Mucosa of descending colon (tissue), 3 donors: ENCODE data around the gene TNS1. TPM values are rescaled to one million over a fixed set of nuclear protein-coding genes. Genes with fewer than 3 reads are reported as not detected.

Source experiments
- ATAC-seq: fragments of 200-7000 bp; cut with Tn5 transposase; one replicate; pipeline ENCODE4 v1.9.1; 2020; ENCODE audit warnings: mild to moderate bottlenecking, moderate library complexity
- DNase-seq, 3 donors: peaks; one replicate each; pipeline ENCODE4 v3.0.0-alpha.2; 2020
- H3K36me3 ChIP-seq: fragments of 200-600 bp; one replicate; pipeline ENCODE4 v1.8.0; 2021; ENCODE audit warnings: low read depth, mild to moderate bottlenecking
- H3K4me1 ChIP-seq: fragments of 200-600 bp; one replicate; pipeline ENCODE4 v1.8.0; 2021; ENCODE audit warnings: low read depth, mild to moderate bottlenecking
- H3K4me3 ChIP-seq: fragments of 200-600 bp; one replicate; pipeline ENCODE4 v1.8.0; 2021; ENCODE audit warnings: mild to moderate bottlenecking
- H3K9me3 ChIP-seq: fragments of 200-600 bp; one replicate; pipeline ENCODE4 v1.8.0; 2021; ENCODE audit warnings: mild to moderate bottlenecking
- CTCF ChIP-seq: fragments of 200-600 bp; IDR thresholded peaks from one replicate; pipeline ENCODE4 v1.8.0; 2022; ENCODE audit warnings: antibody characterized with exemption, mild to moderate bottlenecking
- intact Hi-C, 2 donors: fragments of 100-400 bp; cut with DNase I in 1 of 2; cut with micrococcal nuclease in 1 of 2; formaldehyde crosslinking; loops; one replicate each; pipeline versions ENCODE4 v1.11.0 to v1.11.1; 2022; cut with DNase I, micrococcal nuclease
- total RNA-seq, 3 donors: library from RNA; stranded (reverse); fragmentation: NEBNext Ultra II Directional in 2 of 3; extraction: Animal tissue kit (Norgen Biotek cat#: 25700) in 2 of 3; gene quantifications; one replicate each; pipeline versions ENCODE4 v1.2.1 to v1.2.4, GENCODE V29; 2021 to 2023
- donor health status: DM: no; HTN: no; CAD: no; lungs with moderate emphysema.
- donor health status: DM: no; HTN: no; CAD: no.
- donor health status: DM: no; HTN: yes; CAD: no.

TNS1 gene
- total RNA-seq, 3 donors from 2014 or later, result 43.8 to 1,458 (median 121) TPM

GRCh38 chr2:217806482-217806765 is 196.4 kb downstream of the TNS1 start:
- DNase-seq (peak in 1 of 3 donors; percentile 35), ATAC-seq (no peak)
- Histone ChIP-seq H3K9me3 (no peaks in the 10 kb centered on the region), H3K4me1 (no peaks in the 10 kb centered on the region), H3K36me3 (no peaks in the 10 kb centered on the region), H3K4me3 (no peak overlapping the region)
- no peak for TF ChIP-seq CTCF
- intact Hi-C loops, result loop anchor here in 1 of 2 donors (10.0 kb wide), 1 partner anchor 178 kb away; no protein-coding TSS in a partner anchor

GRCh38 chr2:217805668-217806481 is 196.9 kb downstream of the TNS1 start:
- no peaks in the 10 kb centered on the region for H3K36me3 ChIP-seq
- H3K4me3 ChIP-seq, result no peak overlapping the region
- H3K9me3 ChIP-seq, result no peaks in the 10 kb centered on the region
- no peak for ATAC-seq
- intact Hi-C loops, result loop anchor here in 1 of 2 donors (10.0 kb wide), 1 partner anchor 179 kb away; no protein-coding TSS in a partner anchor
- H3K4me1 ChIP-seq, result no peaks in the 10 kb centered on the region
- peak in 1 of 3 donors; percentile 24 for DNase-seq
- TF ChIP-seq CTCF, result no peak

- H3K9me3 ChIP-seq, result no peaks in the 10 kb centered on the region
- H3K36me3 ChIP-seq, result no peaks in the 10 kb centered on the region
- no peak overlapping the region for H3K4me3 ChIP-seq
- H3K4me1 ChIP-seq, result no peaks in the 10 kb centered on the region
- no peak for TF ChIP-seq CTCF
- peak; percentile 46 for ATAC-seq
- no peak for DNase-seq
- intact Hi-C loops, result loop anchor here in 1 of 2 donors (10.0 kb wide), 1 partner anchor 180 kb away; no protein-coding TSS in a partner anchor
Measured at GRCh38 chr2:217804791-217805667, 197.8 kb downstream of the TNS1 start.

GRCh38 chr2:217804338-217804737 is 198.5 kb downstream of the TNS1 start:
- intact Hi-C loops, result loop anchor here in 1 of 2 donors (10.0 kb wide), 1 partner anchor 180 kb away; no protein-coding TSS in a partner anchor
- Histone ChIP-seq H3K4me1 (no peaks in the 10 kb centered on the region), H3K9me3 (no peaks in the 10 kb centered on the region), H3K4me3 (no peak overlapping the region), H3K36me3 (no peaks in the 10 kb centered on the region)
- ATAC-seq (no peak), DNase-seq (no peak)
- TF ChIP-seq CTCF, result no peak

GRCh38 chr2:217803653-217803960 is 199.2 kb downstream of the TNS1 start:
- ATAC-seq (no peak), DNase-seq (no peak)
- Histone ChIP-seq H3K4me1 (no peaks in the 10 kb centered on the region), H3K36me3 (no peaks in the 10 kb centered on the region), H3K9me3 (no peaks in the 10 kb centered on the region), H3K4me3 (no peak overlapping the region)
- TF ChIP-seq CTCF, result no peak
- intact Hi-C loops, result loop anchor here in 1 of 2 donors (10.0 kb wide), 1 partner anchor 181 kb away; no protein-coding TSS in a partner anchor
